HepG2 (cell line): Measurements from ENCODE around the gene FUT6. TPM values are rescaled to one million over a fixed set of nuclear protein-coding genes. Genes with fewer than 3 reads are reported as not detected.

Experiments used
- ETV5 ChIP-seq: IDR thresholded peaks from 2 replicates; pipeline ENCODE4 v1.6.1; 2018; ENCODE audit warnings: missing biosample characterization, missing genetic modification reagents, inconsistent platforms, borderline replicate concordance
- IRX3 ChIP-seq: sonication (generic); formaldehyde crosslinking; IDR thresholded peaks from 2 replicates; pipeline ENCODE4 v1.8.1; 2023; ENCODE audit warnings: mild to moderate bottlenecking, low read depth, missing genetic modification reagents, borderline replicate concordance
- MAF1 ChIP-seq: sonication (generic); formaldehyde crosslinking; IDR thresholded peaks from 2 replicates; pipeline ENCODE4 v1.5.0; 2020; ENCODE audit warnings: missing genetic modification reagents, borderline replicate concordance
- PHF5A ChIP-seq: IDR thresholded peaks from one replicate; pipeline ENCODE4 v1.6.1; 2018; ENCODE audit warnings: low read depth, missing genetic modification reagents; ENCODE audit not compliant: unreplicated experiment
- SIN3A ChIP-seq: IDR thresholded peaks from 2 replicates; pipeline ENCODE4 v1.6.1; 2011; ENCODE audit warnings: low read depth, mild to moderate bottlenecking, control low read depth, low read length, borderline replicate concordance
- SRSF4 ChIP-seq: fragments of 200-400 bp; formaldehyde crosslinking; IDR thresholded peaks from one replicate; pipeline ENCODE4 v1.6.1; 2018; ENCODE audit warnings: mild to moderate bottlenecking, low read depth, low read length, moderate library complexity; ENCODE audit not compliant: poor library complexity, severe bottlenecking
- ZFP82 ChIP-seq: sonication (generic); formaldehyde crosslinking; IDR thresholded peaks from 2 replicates; pipeline ENCODE4 v1.5.1; 2020; ENCODE audit warnings: mild to moderate bottlenecking, missing genetic modification reagents, borderline replicate concordance
- ZMYM2 ChIP-seq: sonication (generic); formaldehyde crosslinking; IDR thresholded peaks from 2 replicates; pipeline ENCODE4 v1.8.0; 2022; ENCODE audit warnings: mild to moderate bottlenecking, missing genetic modification reagents
- ZNF124 ChIP-seq: sonication (generic); formaldehyde crosslinking; IDR thresholded peaks from 2 replicates; pipeline ENCODE4 v1.4.0; 2020; ENCODE audit warnings: missing genetic modification reagents
- ZNF232 ChIP-seq: sonication (generic); formaldehyde crosslinking; IDR thresholded peaks from 2 replicates; pipeline ENCODE4 v1.4.0; 2020; ENCODE audit warnings: missing genetic modification reagents, borderline replicate concordance
- ZNF274 ChIP-seq: sonication (generic); formaldehyde crosslinking; IDR thresholded peaks from 2 replicates; pipeline ENCODE4 v1.5.1; 2020; ENCODE audit warnings: mild to moderate bottlenecking, missing genetic modification reagents
- ZNF451 ChIP-seq: sonication (generic); formaldehyde crosslinking; IDR thresholded peaks from 2 replicates; pipeline ENCODE4 v1.5.0; 2020; ENCODE audit warnings: mild to moderate bottlenecking, missing genetic modification reagents
- ZNF550 ChIP-seq: sonication (generic); formaldehyde crosslinking; IDR thresholded peaks from 2 replicates; pipeline ENCODE4 v1.4.0; 2020; ENCODE audit warnings: mild to moderate bottlenecking, missing genetic modification reagents, borderline replicate concordance
- ZNF839 ChIP-seq: sonication (generic); formaldehyde crosslinking; IDR thresholded peaks from 2 replicates; pipeline ENCODE4 v1.4.0; 2020; ENCODE audit warnings: missing genetic modification reagents, mild to moderate bottlenecking, borderline replicate concordance
- polyA plus RNA-seq, 8 experiments: library from polyadenylated mRNA; depleted of rRNA in 3 of 8; stranded (reverse) in 7 of 8; unstranded in 1 of 8; fragments of >200 nt; fragmentation: Illumina TruSeq in 4 of 8; extraction: Trizol in 4 of 8; gene quantifications; 2 replicates each; pipeline versions ENCODE4 v1.2.1 to v1.2.3, GENCODE V29; 2011 to 2016; ENCODE audit warnings: low read depth in 4 of 8, missing spikeins in 1 of 8, mixed read lengths in 1 of 8; ENCODE audit not compliant: insufficient read depth in 1 of 8
- total RNA-seq, 5 experiments: library from RNA; depleted of rRNA; stranded (reverse); fragments of >200 nt; fragmentation: Illumina TruSeq; extraction: Trizol; gene quantifications; 2 replicates each; pipeline ENCODE4 v1.2.3, GENCODE V29; 2016; ENCODE audit warnings: low read depth in 1 of 5
- TF ChIP-seq, protein P1 (sequence below): sonication (generic); formaldehyde crosslinking; IDR thresholded peaks from 2 replicates; pipeline ENCODE4 v1.5.0; 2020; ENCODE audit warnings: mild to moderate bottlenecking, missing genetic modification reagents, borderline replicate concordance
- TF ChIP-seq, protein P2 (sequence below): IDR thresholded peaks from 2 replicates; pipeline ENCODE4 v1.6.1; 2016; ENCODE audit warnings: low read depth, control low read depth
- TF ChIP-seq, protein P3 (sequence below): conservative IDR thresholded peaks from 2 replicates; pipeline ENCODE4 v1.6.1; 2018; ENCODE audit warnings: missing genetic modification reagents

Gene FUT6
- total and polyA plus RNA-seq, 2 of the 13 experiments (the other 11 are each of a cell fraction or from before 2014, with no cell fraction given): 8.2 to 27.7 TPM

DNA sequence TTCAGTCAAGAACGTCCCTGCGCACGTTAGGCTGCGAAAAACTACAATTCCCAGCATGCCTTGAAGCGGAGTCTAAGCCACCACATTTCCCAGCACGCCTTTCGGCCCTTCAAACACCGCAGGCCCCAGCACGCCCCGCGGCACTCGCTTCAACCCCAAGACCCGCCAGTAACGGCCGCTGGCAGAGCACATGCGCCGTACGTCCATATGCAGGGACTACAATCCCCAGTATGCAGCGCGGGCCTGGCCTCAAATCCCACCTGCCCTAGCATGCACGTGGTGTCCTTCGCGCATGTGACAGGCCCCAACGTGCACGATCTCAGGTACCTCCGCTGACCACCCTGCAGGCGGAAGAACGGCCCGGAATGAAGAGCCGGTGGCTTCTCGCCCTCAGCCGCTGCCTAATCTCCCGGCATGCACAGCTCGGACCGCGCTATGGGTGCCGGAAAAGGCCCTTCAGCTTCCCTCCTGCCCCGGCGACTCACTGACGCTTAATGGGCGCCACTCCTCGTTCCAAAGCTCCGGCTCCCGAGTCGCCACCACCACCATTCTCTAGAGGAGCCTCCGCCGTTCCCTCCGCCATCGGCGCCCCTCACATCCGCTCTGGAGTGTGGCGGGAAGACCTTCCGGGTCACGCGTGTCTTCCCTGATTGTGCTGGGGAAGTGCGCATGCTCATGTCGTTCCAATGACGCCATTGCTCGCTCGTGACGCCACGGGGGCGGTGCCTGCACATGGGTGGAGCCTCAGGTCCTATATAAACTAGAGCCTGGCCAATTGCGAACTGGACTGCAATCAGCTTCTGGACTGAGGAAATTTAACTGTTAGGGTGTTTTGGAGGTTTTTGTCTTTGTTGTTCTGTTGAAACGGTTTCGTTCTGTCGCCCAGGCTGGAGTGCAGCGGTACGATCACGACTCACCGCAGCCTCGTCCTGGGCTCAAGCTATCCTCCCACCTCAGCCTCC is 48.7 kb downstream of the FUT6 start, which contains the start of gene DUS3L (continued):
- TF ChIP-seq, protein P1, sequence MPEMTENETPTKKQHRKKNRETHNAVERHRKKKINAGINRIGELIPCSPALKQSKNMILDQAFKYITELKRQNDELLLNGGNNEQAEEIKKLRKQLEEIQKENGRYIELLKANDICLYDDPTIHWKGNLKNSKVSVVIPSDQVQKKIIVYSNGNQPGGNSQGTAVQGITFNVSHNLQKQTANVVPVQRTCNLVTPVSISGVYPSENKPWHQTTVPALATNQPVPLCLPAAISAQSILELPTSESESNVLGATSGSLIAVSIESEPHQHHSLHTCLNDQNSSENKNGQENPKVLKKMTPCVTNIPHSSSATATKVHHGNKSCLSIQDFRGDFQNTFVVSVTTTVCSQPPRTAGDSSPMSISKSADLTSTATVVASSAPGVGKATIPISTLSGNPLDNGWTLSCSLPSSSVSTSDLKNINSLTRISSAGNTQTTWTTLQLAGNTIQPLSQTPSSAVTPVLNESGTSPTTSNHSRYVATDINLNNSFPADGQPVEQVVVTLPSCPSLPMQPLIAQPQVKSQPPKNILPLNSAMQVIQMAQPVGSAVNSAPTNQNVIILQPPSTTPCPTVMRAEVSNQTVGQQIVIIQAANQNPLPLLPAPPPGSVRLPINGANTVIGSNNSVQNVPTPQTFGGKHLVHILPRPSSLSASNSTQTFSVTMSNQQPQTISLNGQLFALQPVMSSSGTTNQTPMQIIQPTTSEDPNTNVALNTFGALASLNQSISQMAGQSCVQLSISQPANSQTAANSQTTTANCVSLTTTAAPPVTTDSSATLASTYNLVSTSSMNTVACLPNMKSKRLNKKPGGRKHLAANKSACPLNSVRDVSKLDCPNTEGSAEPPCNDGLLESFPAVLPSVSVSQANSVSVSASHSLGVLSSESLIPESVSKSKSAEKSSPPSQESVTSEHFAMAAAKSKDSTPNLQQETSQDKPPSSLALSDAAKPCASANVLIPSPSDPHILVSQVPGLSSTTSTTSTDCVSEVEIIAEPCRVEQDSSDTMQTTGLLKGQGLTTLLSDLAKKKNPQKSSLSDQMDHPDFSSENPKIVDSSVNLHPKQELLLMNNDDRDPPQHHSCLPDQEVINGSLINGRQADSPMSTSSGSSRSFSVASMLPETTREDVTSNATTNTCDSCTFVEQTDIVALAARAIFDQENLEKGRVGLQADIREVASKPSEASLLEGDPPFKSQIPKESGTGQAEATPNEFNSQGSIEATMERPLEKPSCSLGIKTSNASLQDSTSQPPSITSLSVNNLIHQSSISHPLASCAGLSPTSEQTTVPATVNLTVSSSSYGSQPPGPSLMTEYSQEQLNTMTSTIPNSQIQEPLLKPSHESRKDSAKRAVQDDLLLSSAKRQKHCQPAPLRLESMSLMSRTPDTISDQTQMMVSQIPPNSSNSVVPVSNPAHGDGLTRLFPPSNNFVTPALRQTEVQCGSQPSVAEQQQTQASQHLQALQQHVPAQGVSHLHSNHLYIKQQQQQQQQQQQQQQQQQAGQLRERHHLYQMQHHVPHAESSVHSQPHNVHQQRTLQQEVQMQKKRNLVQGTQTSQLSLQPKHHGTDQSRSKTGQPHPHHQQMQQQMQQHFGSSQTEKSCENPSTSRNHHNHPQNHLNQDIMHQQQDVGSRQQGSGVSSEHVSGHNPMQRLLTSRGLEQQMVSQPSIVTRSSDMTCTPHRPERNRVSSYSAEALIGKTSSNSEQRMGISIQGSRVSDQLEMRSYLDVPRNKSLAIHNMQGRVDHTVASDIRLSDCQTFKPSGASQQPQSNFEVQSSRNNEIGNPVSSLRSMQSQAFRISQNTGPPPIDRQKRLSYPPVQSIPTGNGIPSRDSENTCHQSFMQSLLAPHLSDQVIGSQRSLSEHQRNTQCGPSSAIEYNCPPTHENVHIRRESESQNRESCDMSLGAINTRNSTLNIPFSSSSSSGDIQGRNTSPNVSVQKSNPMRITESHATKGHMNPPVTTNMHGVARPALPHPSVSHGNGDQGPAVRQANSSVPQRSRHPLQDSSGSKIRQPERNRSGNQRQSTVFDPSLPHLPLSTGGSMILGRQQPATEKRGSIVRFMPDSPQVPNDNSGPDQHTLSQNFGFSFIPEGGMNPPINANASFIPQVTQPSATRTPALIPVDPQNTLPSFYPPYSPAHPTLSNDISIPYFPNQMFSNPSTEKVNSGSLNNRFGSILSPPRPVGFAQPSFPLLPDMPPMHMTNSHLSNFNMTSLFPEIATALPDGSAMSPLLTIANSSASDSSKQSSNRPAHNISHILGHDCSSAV (CRISPR knock-in tag): no peak
- TF ChIP-seq ZFP82 (CRISPR knock-in tag) (peak; percentile 69; the same call in 1 of the 2 replicates), ZNF124 (CRISPR knock-in tag) (0 out of 2 replicates have a peak, but pooled peaks have one; percentile 26), ZNF550 (CRISPR knock-in tag) (no peak), ZNF839 (CRISPR knock-in tag) (peak; percentile 98), ZNF451 (CRISPR knock-in tag) (0 out of 2 replicates have a peak, but pooled peaks have one; percentile 70), IRX3 (CRISPR knock-in tag) (peak; percentile 93), SRSF4 (no peak), ETV5 (CRISPR knock-in tag) (peak; percentile 58; the same call in 1 of the 2 replicates), ZNF232 (CRISPR knock-in tag) (peak; percentile 53; the same call in 1 of the 2 replicates), PHF5A (CRISPR knock-in tag) (no peak), MAF1 (no peak), ZMYM2 (CRISPR knock-in tag) (peak; percentile 46), SIN3A (peak; percentile 82; the same call in 1 of the 2 replicates), ZNF274 (CRISPR knock-in tag) (peak; percentile 71)
- TF ChIP-seq, protein P2, sequence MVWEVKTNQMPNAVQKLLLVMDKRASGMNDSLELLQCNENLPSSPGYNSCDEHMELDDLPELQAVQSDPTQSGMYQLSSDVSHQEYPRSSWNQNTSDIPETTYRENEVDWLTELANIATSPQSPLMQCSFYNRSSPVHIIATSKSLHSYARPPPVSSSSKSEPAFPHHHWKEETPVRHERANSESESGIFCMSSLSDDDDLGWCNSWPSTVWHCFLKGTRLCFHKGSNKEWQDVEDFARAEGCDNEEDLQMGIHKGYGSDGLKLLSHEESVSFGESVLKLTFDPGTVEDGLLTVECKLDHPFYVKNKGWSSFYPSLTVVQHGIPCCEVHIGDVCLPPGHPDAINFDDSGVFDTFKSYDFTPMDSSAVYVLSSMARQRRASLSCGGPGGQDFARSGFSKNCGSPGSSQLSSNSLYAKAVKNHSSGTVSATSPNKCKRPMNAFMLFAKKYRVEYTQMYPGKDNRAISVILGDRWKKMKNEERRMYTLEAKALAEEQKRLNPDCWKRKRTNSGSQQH (CRISPR knock-in tag): 0 out of 2 replicates have a peak, but pooled peaks have one; percentile 21
- TF ChIP-seq, protein P3, sequence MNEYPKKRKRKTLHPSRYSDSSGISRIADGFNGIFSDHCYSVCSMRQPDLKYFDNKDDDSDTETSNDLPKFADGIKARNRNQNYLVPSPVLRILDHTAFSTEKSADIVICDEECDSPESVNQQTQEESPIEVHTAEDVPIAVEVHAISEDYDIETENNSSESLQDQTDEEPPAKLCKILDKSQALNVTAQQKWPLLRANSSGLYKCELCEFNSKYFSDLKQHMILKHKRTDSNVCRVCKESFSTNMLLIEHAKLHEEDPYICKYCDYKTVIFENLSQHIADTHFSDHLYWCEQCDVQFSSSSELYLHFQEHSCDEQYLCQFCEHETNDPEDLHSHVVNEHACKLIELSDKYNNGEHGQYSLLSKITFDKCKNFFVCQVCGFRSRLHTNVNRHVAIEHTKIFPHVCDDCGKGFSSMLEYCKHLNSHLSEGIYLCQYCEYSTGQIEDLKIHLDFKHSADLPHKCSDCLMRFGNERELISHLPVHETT (CRISPR knock-in tag): peak; percentile 60; the same call in 1 of the 2 replicates
